Activated naive CD8-positive, alpha-beta T cell treated with anti-CD3 and anti-CD28 coated beads, Interleukin-2, amount 50 U/mL, for 24 hours (primary cell): ENCODE measurements around the gene KL.

Experiments used
- ATAC-seq: fragments of 150-1000 bp; cut with Tn5 transposase; one replicate; pipeline ENCODE4 v1.10.0; 2021
- DNase-seq: peaks from one replicate; pipeline ENCODE4 v3.0.0; 2021
- H3K27ac Mint-ChIP-seq: one replicate; pipeline ENCODE4 v1.8.0; 2021; ENCODE audit warnings: mild to moderate bottlenecking, mixed read lengths
- H3K27me3 Mint-ChIP-seq: one replicate; pipeline ENCODE4 v1.8.0; 2021; ENCODE audit warnings: mixed read lengths
- H3K36me3 Mint-ChIP-seq: one replicate; pipeline ENCODE4 v1.8.0; 2021; ENCODE audit warnings: low read depth, mixed read lengths
- H3K4me1 Mint-ChIP-seq: one replicate; pipeline ENCODE4 v1.8.0; 2021; ENCODE audit warnings: mixed read lengths
- H3K4me3 Mint-ChIP-seq: one replicate; pipeline ENCODE4 v1.8.0; 2021; ENCODE audit warnings: mild to moderate bottlenecking, moderate library complexity, mixed read lengths
- H3K9me3 Mint-ChIP-seq: one replicate; pipeline ENCODE4 v1.8.0; 2021; ENCODE audit warnings: mixed read lengths

KL gene

GRCh38 chr13:33040090-33040489 lies 23.9 kb downstream of the KL start:
- Mint-ChIP-seq H3K27me3 (peaks cover 7% of the 10 kb centered on the region), H3K9me3 (no peaks in the 10 kb centered on the region), H3K4me3 (no peak overlapping the region), H3K36me3 (no peaks in the 10 kb centered on the region), H3K27ac (no peak overlapping the region), H3K4me1 (no peaks in the 10 kb centered on the region)
- no peak for ATAC-seq
- DNase-seq: no peak

GRCh38 chr13:33045851-33046592 lies 29.8 kb downstream of the KL start:
- DNase-seq (no peak), ATAC-seq (no peak)
- Mint-ChIP-seq H3K36me3 (no peaks in the 10 kb centered on the region), H3K27ac (no peak overlapping the region), H3K27me3 (peaks cover 16% of the 10 kb centered on the region), H3K4me1 (no peaks in the 10 kb centered on the region), H3K4me3 (no peak overlapping the region), H3K9me3 (no peaks in the 10 kb centered on the region)

- no peak overlapping the region for H3K4me3 Mint-ChIP-seq
- no peak overlapping the region for H3K27ac Mint-ChIP-seq
- H3K27me3 Mint-ChIP-seq: peaks cover 16% of the 10 kb centered on the region
- H3K9me3 Mint-ChIP-seq: no peaks in the 10 kb centered on the region
- H3K4me1 Mint-ChIP-seq: no peaks in the 10 kb centered on the region
- ATAC-seq: no peak
- no peaks in the 10 kb centered on the region for H3K36me3 Mint-ChIP-seq
- DNase-seq: no peak
Observed at GRCh38 chr13:33050161-33050560, 33.9 kb downstream of the KL start.

- no peaks in the 10 kb centered on the region for H3K4me1 Mint-ChIP-seq
- H3K27ac Mint-ChIP-seq: no peak overlapping the region
- peaks cover 16% of the 10 kb centered on the region for H3K27me3 Mint-ChIP-seq
- H3K4me3 Mint-ChIP-seq: no peak overlapping the region
- H3K36me3 Mint-ChIP-seq: no peaks in the 10 kb centered on the region
- no peak for ATAC-seq
- H3K9me3 Mint-ChIP-seq: no peaks in the 10 kb centered on the region
- no peak for DNase-seq
Observed at GRCh38 chr13:33051632-33052031, 35.4 kb downstream of the KL start.

GRCh38 chr13:33052506-33053280 lies 36.5 kb downstream of the KL start:
- no peaks in the 10 kb centered on the region for H3K36me3 Mint-ChIP-seq
- no peaks in the 10 kb centered on the region for H3K9me3 Mint-ChIP-seq
- no peaks in the 10 kb centered on the region for H3K4me1 Mint-ChIP-seq
- peaks cover 18% of the 10 kb centered on the region for H3K27me3 Mint-ChIP-seq
- H3K27ac Mint-ChIP-seq: no peak overlapping the region
- no peak for DNase-seq
- no peak for ATAC-seq
- no peak overlapping the region for H3K4me3 Mint-ChIP-seq

- Mint-ChIP-seq H3K4me1 (no peaks in the 10 kb centered on the region), H3K9me3 (no peaks in the 10 kb centered on the region), H3K27me3 (peaks cover 12% of the 10 kb centered on the region), H3K4me3 (no peak overlapping the region), H3K36me3 (no peaks in the 10 kb centered on the region), H3K27ac (no peak overlapping the region)
- no peak for DNase-seq
- no peak for ATAC-seq
Observed at GRCh38 chr13:33053397-33054066, 37.3 kb downstream of the KL start.

- H3K36me3 Mint-ChIP-seq: no peaks in the 10 kb centered on the region
- no peak overlapping the region for H3K27ac Mint-ChIP-seq
- no peaks in the 10 kb centered on the region for H3K4me1 Mint-ChIP-seq
- no peak for DNase-seq
- no peaks in the 10 kb centered on the region for H3K9me3 Mint-ChIP-seq
- peaks cover 2% of the 10 kb centered on the region for H3K27me3 Mint-ChIP-seq
- ATAC-seq: no peak
- no peak overlapping the region for H3K4me3 Mint-ChIP-seq
Observed at GRCh38 chr13:33057019-33057780, 41.0 kb downstream of the KL start.

GRCh38 chr13:33058776-33059327 lies 42.6 kb downstream of the KL start:
- ATAC-seq (no peak), DNase-seq (no peak)
- Mint-ChIP-seq H3K36me3 (no peaks in the 10 kb centered on the region), H3K4me3 (no peak overlapping the region), H3K27ac (no peak overlapping the region), H3K9me3 (no peaks in the 10 kb centered on the region), H3K4me1 (no peaks in the 10 kb centered on the region), H3K27me3 (peaks cover 2% of the 10 kb centered on the region)

GRCh38 chr13:33060815-33061214 lies 44.6 kb downstream of the KL start:
- ATAC-seq: no peak
- H3K27me3 Mint-ChIP-seq: peaks cover 2% of the 10 kb centered on the region
- no peaks in the 10 kb centered on the region for H3K36me3 Mint-ChIP-seq
- no peak for DNase-seq
- no peak overlapping the region for H3K27ac Mint-ChIP-seq
- no peaks in the 10 kb centered on the region for H3K4me1 Mint-ChIP-seq
- no peak overlapping the region for H3K4me3 Mint-ChIP-seq
- H3K9me3 Mint-ChIP-seq: no peaks in the 10 kb centered on the region

- Mint-ChIP-seq H3K4me1 (no peaks in the 10 kb centered on the region), H3K4me3 (no peak overlapping the region), H3K36me3 (no peaks in the 10 kb centered on the region), H3K27ac (no peak overlapping the region), H3K9me3 (no peaks in the 10 kb centered on the region), H3K27me3 (peaks cover 3% of the 10 kb centered on the region)
- no peak for ATAC-seq
- no peak for DNase-seq
Observed at GRCh38 chr13:33066329-33066728, 50.1 kb downstream of the KL start.

GRCh38 chr13:33069365-33069764 lies 53.1 kb downstream of the KL start:
- H3K36me3 Mint-ChIP-seq: no peaks in the 10 kb centered on the region
- no peak overlapping the region for H3K4me3 Mint-ChIP-seq

GRCh38 chr13:33070713-33071112 lies 54.5 kb downstream of the KL start:
- no peak for DNase-seq
- Mint-ChIP-seq H3K27ac (no peak overlapping the region), H3K4me3 (no peak overlapping the region), H3K36me3 (no peaks in the 10 kb centered on the region), H3K4me1 (no peaks in the 10 kb centered on the region), H3K9me3 (no peaks in the 10 kb centered on the region), H3K27me3 (peaks cover 3% of the 10 kb centered on the region)
- no peak for ATAC-seq

More at GRCh38 chr13:33069365-33069764, 53.1 kb downstream of the KL start:
- Mint-ChIP-seq H3K27ac (no peak overlapping the region), H3K4me1 (no peaks in the 10 kb centered on the region), H3K27me3 (peaks cover 3% of the 10 kb centered on the region), H3K9me3 (no peaks in the 10 kb centered on the region)
- ATAC-seq (no peak), DNase-seq (no peak)

- Mint-ChIP-seq H3K9me3 (no peaks in the 10 kb centered on the region), H3K4me1 (no peaks in the 10 kb centered on the region), H3K36me3 (no peaks in the 10 kb centered on the region), H3K27me3 (peaks cover 3% of the 10 kb centered on the region), H3K27ac (no peak overlapping the region), H3K4me3 (no peak overlapping the region)
- no peak for ATAC-seq
- DNase-seq: no peak
Observed at GRCh38 chr13:33072282-33072681, 56.1 kb downstream of the KL start.

GRCh38 chr13:33072759-33073158 lies 56.5 kb downstream of the KL start:
- Mint-ChIP-seq H3K4me1 (no peaks in the 10 kb centered on the region), H3K9me3 (no peaks in the 10 kb centered on the region), H3K27me3 (no peaks in the 10 kb centered on the region), H3K4me3 (no peak overlapping the region), H3K36me3 (no peaks in the 10 kb centered on the region), H3K27ac (no peak overlapping the region)
- no peak for DNase-seq
- ATAC-seq: no peak
